ENCODE data around the gene LRCH4.

LRCH4 gene

GRCh38 chr7:100598425-100598824 is 12.5 kb upstream of the LRCH4 start:
- H3K4me3 ChIP-seq (ENCODE audit: low read depth, low read length): no peak overlapping the region
- TF ChIP-seq CTCF (IDR thresholded peaks at IDR 0.05; ENCODE audit: borderline replicate concordance, insufficient read depth, low read depth, low read length): no peak

GRCh38 chr7:100595188-100595587 is 9.3 kb upstream of the LRCH4 start:
- TF ChIP-seq CTCF (IDR thresholded peaks at IDR 0.05; ENCODE audit: borderline replicate concordance, insufficient read depth, low read depth, low read length): no peak

GRCh38 chr7:100591596-100591995 is 5.7 kb upstream of the LRCH4 start:
- no peak for TF ChIP-seq CTCF (IDR thresholded peaks at IDR 0.05; ENCODE audit: borderline replicate concordance, insufficient read depth, low read depth, low read length)
- no peak overlapping the region for H3K4me3 ChIP-seq (ENCODE audit: low read depth, low read length)

More at GRCh38 chr7:100595188-100595587, 9.3 kb upstream of the LRCH4 start:
- no peak overlapping the region for H3K4me3 ChIP-seq (ENCODE audit: low read depth, low read length)

GRCh38 chr7:100590077-100590737 is 4.3 kb upstream of the LRCH4 start:
- TF ChIP-seq CTCF (IDR thresholded peaks at IDR 0.05; ENCODE audit: borderline replicate concordance, insufficient read depth, low read depth, low read length): no peak
- H3K4me3 ChIP-seq (ENCODE audit: low read depth, low read length): no peak overlapping the region

GRCh38 chr7:100589341-100589947 is 3.5 kb upstream of the LRCH4 start:
- no peak overlapping the region for H3K4me3 ChIP-seq (ENCODE audit: low read depth, low read length)
- no peak for TF ChIP-seq CTCF (IDR thresholded peaks at IDR 0.05; ENCODE audit: borderline replicate concordance, insufficient read depth, low read depth, low read length)

GRCh38 chr7:100588438-100588837 is 2.5 kb upstream of the LRCH4 start:
- peak; percentile 48 for TF ChIP-seq CTCF (IDR thresholded peaks at IDR 0.05; ENCODE audit: borderline replicate concordance, insufficient read depth, low read depth, low read length)
- no peak overlapping the region for H3K4me3 ChIP-seq (ENCODE audit: low read depth, low read length)

Data from GM12875 (cell line).